HG02642 (cell line): ENCODE measurements around the gene RABGAP1L.
"Not testable (repeated sequence)": the region's sequence is repeated elsewhere in the genome, so short reads cannot be mapped to it uniquely, and the experiment has no call there.

Experiments
- ATAC-seq: cut with Tn5 transposase; IDR thresholded peaks from one replicate; pipeline ENCODE4 v1.9.1; 2021; ENCODE audit warnings: mild to moderate bottlenecking; ENCODE audit not compliant: unreplicated experiment, poor library complexity

The RABGAP1L gene

DNA sequence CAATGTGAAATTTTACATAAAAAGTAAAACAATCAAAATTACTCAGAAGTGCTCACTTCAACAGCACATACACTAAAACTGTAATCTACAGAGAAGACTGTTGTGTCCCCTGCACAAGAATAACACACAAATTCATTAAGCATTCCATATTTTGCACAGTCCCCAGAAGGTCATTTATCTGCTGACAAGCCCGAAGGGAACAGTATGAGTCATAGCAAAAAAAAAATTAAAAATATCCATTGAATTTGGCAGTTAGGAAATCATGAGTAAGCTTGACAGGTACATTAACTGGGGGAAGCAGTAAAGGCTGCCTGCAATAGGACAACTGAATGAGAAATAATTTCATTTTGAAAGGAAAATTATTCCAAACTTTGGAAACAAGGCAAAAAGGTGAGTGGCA, 837.2 kb downstream of the RABGAP1L start:
- ATAC-seq, result no peak

DNA sequence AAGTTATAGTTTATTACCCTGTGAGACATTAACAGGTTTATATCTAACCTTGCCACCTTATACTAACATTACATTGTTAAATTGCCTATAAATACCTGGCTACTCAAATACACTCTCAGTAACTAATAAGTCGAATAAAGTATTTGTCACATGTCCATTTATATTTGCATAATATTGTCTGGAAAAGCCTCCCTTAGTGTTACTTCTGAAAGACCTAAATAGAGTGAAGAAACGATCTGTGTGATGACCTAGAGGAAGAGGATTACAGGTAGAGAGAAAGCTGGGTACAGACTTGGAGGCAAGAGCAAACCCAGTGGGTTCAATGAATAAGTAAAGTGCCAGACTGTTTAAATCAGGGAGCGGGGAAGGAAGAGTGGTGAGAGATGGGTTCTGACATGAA, 837.7 kb downstream of the RABGAP1L start:
- ATAC-seq, result no peak

DNA sequence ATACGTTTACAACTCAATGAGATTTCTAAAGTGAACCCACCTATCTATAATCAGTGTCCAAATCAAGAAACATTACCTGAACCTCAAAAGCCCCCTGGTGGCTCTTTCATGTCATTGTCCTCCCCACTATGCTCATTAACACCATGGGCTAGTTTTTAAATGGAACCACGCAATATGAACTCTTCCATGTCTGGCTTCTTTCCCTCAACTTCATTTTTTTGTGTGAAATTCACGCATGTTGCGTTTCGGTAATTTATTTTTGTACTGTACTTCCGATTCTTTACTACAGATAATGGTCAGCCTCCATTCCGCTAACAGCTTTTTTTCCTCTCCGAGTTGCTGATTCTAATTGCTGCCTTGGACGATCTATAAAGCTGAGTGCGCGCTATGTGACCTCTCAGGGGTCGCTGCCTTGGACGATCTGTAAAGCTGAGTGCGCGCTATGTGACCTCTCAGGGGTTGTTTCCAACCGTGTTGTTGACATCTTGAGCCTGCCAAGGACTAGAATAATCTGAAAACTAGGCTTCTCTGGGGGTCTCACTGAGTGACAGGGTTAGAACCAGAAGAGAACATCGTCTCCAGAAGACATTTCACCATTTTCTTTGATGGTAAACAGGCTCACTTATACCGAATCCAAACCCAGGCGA, 839.4 kb downstream of the RABGAP1L start:
- ATAC-seq, result no peak

DNA sequence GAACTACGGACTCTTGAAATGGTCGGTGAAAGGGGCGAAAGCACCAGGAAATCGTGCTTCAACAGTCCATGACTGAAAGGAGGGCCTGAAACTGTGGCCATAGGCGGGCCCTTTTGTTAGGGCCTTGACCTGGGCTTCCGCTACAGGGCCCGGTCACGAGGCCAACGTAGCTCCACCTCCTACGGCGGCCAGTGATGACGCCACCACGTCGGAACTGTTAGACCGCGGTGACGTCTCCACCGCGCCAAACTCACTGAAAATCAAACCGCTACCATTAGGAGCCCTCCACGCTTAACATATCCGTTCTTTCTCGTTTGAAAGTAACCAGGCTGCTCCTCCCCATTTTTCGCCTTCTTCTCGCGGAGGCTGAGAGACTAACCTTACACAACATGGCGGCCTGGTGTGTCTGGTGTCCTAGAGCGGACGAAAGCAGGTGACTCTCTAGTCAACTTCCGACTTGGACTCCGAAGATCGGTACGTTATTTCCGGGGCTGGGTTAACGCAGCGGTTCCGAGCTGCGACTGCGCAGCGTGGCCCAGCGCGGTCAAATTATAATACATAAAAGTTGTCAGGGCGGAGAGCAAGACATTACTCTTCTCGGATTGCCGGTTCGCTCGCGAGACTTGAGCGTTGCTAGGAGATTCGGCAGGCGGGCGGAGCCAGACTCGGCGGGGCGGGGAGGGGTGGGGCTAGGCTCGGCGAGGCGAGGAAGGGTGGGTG, 840.1 kb downstream of the RABGAP1L start:
- peak; percentile 80 for ATAC-seq

DNA sequence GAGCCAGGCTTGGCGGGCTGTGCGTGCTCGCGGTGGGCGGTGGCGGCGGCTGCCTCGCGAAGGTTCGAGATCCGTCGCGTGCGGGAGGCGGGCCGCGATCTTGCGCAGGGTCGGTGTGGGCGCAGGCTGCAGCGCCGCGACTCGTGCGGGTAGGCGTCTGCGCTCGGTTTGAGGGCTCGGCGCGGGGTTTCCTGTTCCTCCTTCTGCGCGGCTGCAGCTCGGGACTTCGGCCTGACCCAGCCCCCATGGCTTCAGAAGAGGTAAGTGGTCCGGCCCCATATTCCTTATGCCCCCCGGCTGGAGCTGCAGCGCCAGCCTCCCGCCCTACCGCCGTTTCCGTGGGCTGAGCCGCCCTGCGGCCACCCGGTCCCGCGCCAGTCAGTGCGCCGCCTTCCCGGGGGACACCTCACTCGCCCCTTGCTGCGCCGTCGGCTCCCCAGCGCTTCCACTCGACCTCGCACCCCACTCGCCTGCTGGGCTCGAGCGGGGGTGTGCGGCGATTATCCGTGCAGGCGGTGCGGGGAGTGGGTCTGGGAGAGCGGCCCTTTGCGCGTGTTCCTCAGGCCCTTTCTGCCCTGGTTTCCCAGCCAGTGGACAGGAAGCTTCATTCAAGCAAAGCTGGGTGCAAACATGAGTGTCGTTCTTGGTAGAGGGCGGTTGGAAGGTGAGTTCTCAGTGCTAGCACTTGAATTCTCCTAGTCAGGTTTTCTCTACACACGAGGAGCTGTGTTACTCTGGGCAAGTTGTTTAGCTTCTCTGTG, 840.8 kb downstream of the RABGAP1L start, which contains the start of gene CACYBP:
TSS of gene CACYBP (plus strand) at position 12 of the 761 bp plus-strand sequence. CDS start at position 246, 234 bp downstream.
- ATAC-seq, result no peak

DNA sequence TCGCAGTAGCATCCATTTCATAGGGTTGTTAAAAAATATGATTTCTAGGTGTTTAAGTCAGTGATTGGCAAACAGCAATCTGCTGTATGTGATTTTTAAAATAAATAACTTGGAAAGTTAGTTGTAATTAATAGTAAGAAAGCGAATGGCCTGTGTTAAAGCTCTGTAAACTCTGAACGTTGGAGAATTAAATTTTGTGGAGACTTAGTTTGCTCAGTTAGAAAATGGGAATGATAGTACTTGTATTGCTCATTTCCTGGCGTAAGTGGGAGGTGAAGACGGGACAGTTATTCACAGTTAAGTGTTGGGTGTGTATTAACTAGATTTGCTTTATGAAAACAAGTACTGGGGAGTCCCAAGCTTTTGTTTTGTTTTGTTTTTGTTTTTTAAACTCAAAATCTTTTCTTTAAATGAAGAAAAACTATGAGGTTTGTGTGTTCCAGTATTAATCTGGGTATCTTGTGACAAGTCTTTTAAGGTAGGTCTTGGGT, 841.4 kb downstream of the RABGAP1L start:
- no peak for ATAC-seq

DNA sequence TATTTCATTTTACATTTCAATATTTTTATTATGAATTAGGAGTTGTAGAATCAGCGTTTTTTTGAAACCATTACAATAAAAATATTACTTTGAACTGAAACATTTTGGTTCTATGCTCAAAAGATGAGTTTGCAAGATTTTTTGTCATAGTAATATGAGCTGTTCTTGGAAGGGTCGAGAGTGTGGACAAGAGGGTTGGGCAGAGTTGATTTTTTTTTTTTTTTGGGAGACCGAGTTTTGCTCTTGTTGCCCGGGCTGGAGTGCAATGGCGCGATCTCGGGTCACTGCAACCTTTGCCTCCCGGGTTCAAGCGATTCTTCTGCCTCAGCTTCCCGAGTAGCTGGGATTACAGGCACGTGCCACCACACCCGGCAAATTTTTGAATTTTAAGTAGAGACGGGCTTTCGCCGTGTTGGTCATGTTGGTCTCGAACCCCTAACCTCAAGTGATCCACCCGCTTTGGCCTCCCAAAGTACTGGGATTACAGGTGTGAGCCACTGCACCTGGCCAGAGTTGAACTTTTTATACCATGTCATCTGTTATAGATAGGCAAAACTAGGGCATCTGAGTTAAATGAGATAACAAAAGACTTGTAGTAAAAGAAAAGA, 843.7 kb downstream of the RABGAP1L start:
- no peak for ATAC-seq

DNA sequence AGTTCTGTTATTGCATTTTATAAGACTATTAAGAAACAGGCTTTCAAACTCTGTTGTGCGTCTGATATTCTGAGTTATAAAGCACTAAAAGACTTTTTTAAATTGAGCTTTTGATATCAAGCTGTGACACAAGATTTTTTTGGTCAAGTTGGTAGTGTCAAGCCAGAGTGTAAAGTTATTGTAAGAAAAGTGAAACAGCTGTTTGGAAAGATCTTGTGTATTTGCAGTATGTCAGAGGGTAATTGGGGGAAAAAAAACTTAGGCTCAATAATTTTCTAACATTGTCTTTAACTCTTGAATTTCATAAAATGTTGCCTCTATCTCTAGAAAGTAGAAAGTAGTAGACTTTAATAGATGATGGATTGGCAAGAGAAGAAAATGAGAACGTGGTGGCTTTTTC, 844.2 kb downstream of the RABGAP1L start:
- no peak for ATAC-seq

DNA sequence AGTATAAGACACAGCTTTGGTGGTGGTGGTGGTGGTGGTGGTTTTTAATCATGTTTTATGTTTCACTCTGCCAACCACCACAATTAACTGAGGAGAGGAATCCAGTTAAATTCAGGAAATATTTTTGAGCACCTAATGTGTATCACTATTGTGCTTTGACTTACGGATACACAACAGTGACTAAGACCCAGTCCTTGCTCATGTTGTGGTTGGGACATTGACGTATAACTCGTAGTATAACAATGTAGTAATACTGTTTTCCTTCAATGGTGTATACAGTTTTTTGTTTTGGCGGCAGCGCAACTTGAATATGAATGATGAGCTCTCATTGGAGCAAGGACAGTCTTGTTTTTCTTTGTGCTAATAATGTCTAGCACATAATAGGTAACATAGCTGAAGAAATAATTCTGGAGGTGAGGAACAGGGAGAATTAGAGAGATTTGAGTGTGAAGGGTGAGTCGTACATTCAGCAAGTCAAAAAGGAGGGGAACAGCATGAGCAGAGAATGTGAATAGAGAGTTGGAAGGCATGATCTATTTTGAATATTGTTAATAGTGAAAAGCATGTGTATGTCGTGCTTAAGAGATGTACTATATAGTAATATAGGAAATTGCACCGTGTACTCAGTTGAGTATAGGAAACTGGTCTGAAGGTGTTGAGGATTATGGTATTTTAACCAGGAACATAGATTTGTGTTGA, 845.9 kb downstream of the RABGAP1L start:
- no peak for ATAC-seq

DNA sequence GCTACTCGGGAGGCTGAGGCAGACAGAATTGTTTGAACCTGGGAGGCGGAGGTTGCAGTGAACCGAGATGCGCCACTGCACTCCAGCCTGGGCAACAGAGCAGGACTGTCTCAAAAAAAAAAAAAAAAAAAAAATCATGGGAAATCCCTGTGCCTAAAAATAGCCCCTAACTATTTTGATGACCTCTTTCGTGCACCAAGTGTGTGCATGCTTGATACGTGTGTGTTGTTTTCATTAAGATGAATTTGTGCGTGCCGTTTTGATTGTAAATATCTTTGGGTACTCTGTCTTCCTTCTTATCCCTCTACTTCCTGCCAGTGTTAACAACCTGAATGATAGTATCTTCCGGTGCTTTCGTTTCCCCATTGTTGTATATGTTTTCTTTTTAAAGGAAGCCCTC, 850.2 kb downstream of the RABGAP1L start:
- no peak for ATAC-seq

DNA sequence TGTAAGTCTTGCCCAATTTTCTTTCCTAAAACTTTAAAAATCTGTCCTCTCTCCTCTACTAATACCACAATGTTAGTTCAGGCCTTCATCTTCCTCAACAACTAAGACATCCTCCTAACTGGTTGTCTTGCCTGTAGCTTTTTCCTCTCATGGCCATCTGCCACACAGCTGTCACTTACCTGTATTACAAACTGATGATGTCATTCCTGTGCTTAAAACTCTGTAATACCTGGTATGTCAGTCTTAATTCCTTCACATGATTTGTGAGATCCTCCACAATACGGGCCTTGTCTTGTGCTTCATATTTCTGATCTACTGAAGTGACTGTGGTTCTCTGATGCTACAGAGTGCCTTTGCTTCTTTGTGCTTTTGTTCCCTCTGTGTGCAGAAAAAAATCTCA, 854.1 kb downstream of the RABGAP1L start:
- ATAC-seq, result no peak

DNA sequence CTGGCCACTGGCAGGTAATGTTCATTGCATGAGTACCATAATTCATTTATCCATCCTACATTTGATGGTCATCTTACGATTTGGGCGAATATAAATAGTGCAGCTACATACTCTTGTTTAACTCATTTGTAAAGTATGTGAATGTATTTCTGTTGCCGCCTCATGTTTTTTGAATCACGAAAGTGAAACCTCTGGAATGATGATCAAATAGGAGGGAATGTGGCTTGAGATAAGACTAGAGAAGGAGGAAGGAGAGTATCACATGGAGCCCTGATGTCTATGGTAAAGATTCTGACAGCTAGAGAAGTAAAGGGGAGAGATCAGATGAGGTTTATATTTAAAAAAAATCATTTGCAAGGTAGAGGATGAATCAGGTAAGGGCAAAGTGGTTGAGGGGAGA, 855.9 kb downstream of the RABGAP1L start:
- no peak for ATAC-seq

DNA sequence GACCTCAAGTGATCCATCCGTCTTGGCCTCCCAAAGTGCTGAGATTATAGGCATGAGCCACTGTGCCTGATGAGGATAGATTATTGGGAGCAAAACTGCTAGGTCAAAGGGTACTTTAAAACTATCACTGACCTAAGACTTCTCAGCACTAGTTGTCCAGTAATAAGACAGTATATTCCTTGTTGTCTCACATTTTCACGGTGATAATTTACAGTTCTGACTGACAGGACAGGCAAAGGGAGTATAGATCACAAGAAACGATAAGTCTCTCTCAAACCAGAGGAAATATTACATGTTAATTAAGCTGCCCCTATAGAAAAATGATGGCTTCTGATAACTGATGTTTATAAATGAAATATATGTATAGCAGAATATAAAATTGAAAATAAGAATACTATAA, 860.2 kb downstream of the RABGAP1L start:
- no peak for ATAC-seq

DNA sequence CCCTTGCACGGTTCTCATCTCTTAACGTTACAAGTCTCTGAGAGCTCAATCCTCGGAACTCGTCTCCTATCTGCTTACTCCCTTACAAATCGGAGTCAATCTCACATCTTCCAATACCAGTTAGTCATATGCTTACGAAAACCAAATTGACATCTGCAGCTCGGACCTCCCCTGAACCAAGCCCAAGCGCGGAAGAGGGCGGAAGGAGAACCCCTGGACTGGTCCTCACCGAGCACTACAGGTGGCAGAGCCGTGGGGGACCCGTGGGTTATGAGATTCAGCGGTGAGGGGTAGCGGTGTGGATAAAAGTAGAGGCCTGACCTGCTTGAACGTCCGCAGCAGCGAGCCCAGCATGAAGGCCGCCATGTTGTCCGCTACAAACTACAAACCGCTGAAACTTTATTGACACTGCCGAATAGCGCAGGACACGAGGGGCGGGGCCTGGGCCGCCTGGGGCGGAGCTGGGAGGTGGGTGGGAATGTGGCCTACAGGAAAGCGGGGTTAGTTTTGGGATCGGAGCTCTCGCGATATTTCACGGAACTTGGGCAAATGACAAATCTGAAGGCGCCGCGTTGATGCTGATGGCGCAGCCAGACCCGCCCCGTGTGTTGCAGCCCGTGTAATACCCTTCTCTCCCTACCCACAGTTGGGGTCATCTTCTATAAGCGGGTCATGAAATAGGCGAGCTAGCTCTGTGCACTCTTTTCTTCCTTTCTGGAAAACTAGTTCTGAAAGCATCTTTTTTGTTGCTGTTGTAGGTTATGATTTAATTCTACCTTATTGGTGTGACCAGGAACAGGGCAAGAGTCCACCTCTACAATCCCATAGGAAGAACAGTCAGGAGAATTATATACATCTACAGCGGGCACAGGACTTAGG, 864.0 kb downstream of the RABGAP1L start, which contains the start of gene MRPS14:
TSS of gene MRPS14 (minus strand) at position 383 of the 879 bp plus-strand sequence. CDS start at position 366, 17 bp downstream.
- ATAC-seq, result peak; percentile 94

DNA sequence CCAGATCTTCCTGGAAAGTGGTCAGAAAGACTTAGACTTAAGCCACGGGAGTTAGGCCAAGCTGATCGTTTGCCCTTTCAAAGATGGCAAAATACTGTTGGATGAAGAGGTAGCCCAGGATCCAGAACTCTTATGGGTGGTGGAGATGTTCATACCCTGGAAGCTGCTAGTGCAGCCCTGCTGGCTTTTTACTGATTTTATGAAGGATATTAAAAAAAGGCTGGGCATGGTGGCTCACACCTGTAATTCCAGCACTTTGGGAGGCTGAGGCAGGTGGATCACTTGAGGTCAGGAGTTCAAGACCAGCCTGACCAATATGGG, 864.6 kb downstream of the RABGAP1L start:
- ATAC-seq, result not testable (repeated sequence)

DNA sequence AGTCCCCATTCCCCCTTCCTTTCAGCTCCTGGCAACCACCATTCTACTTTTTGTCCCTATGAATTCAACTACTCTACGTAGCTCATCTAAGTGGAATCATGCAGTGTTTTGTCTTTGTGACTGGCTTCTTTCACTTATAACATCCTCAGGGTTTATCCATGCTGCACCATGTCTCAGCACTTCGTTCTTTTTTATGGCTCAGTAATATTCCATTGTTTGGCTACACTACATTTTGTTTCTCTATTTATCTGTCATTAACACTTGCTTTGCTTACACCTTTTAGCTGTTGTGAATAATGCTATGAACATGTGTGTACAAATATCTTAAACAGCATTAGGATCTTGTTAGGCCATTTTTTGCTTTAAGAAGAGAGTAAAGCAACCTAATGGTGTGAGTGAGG, 865.5 kb downstream of the RABGAP1L start:
- no peak for ATAC-seq

DNA sequence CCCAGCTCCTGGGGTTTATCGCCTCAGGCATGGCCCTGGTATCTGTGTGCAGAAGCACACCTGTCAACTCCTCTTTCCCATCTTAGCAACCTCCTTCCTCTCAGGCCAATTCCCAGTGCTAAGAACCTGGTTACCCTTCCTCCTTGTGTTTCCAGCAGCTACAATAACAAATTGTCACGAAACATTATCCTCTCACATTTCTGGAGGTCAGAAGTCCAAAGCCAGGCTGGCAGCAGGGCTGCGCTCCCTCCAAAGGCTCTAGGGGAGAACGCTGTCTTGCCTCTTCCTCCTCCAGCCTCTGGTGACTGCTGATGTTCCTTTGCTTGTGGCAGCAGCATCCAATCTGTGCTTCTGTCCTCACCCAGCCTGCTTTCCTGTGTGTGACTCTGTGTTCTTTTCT, 874.6 kb downstream of the RABGAP1L start:
- no peak for ATAC-seq

DNA sequence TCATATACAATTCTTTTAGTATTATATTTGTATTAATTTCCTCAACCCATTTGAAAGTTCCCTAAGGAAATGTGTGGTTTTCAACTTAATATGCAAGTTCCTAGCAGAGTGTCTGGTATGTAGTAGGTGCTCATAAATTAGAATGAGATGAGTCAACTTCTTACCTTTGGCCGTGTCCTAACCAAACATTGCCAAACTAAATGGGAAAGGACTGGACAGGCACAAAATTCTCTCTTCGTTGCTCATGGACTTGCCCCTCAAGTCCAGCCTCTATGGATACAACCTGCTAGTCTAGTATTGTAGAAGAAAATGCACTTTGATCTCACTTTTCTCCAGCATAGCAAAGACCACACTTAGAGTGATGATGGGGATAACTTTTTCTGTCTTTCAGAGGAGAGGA, 875.5 kb downstream of the RABGAP1L start:
- ATAC-seq, result no peak

DNA sequence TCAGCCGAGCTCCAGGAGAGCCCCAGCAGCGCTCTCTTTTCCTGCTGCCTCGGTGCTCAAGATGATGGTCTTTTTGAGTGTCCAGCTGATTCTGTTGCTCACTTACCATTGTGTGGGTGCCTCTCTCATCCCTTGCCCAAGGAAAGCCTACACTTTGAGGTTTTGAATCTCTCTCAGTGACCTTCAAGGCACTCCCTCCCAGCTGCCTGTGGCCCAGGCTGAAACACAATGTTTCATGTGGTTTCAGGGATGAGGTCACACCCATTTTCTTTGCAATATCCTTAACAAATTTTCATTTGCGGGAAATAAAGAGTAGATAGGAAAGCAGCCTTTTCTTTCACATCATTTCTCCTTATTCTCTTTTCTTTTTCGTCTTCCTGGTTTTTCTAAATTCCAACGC, 876.5 kb downstream of the RABGAP1L start:
- no peak for ATAC-seq
